NCI-H2081 (cell line): ENCODE data around the gene SP140.
"Not testable (repeated sequence)": the region's sequence is repeated elsewhere in the genome, so short reads cannot be mapped to it uniquely, and the experiment has no call there.

Source experiments
- DNase-seq, 2 experiments: peaks; one replicate each; lab custom pipeline; 2025; lab: John Stamatoyannopoulos, UW

SP140 gene

DNA sequence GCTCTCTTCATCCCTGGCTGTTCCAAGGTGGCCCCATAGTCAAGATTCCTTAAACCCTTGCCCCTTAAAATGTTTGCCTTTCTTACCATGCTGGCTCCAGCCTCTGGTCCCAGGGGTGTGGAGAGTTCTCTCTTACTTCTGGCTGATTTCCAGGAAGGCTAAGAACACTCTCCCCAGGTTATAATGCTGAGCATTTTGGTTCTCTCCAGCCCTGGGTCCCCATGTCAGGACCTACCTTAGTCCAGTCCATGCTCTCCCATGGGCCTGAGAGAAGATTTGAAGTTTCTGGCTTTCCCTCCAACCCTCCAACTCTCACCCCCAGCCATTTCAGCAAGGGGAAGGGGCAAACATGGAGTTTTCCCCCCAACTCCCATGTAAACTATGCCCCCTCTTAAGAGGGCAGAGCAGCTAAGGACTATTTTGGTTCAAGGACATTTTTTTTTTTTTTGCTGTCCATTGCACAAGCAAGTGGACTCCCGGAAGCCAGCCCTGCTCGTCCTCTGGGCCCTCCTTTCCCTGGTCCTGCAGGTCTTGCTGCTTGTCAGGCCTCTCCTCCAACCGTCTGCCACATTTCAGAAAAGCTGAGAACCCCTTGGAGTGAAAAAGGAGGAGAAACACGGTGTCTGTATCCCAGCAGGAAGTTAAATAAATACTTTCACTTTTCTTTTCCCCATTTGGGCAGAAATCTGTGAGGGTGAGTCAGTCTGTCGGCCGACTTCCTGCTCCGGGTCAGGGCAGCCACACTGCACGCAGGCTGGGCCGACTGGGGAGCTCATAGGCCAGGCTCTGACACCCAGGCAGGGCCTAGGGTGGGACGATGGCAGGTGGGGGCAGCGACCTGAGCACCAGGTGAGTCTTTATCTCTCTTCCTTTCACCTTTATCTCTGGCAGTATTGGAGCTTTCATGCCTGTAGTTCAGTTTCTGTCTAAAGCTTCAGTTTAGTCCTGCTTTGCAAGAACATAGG lies 101.2 kb downstream of the SP140 start, which contains the start of gene SP140L:
TSS of gene SP140L (plus strand) at position 741 of the 965 bp plus-strand sequence. CDS start at position 818, 77 bp downstream.
- no peak for DNase-seq

DNA sequence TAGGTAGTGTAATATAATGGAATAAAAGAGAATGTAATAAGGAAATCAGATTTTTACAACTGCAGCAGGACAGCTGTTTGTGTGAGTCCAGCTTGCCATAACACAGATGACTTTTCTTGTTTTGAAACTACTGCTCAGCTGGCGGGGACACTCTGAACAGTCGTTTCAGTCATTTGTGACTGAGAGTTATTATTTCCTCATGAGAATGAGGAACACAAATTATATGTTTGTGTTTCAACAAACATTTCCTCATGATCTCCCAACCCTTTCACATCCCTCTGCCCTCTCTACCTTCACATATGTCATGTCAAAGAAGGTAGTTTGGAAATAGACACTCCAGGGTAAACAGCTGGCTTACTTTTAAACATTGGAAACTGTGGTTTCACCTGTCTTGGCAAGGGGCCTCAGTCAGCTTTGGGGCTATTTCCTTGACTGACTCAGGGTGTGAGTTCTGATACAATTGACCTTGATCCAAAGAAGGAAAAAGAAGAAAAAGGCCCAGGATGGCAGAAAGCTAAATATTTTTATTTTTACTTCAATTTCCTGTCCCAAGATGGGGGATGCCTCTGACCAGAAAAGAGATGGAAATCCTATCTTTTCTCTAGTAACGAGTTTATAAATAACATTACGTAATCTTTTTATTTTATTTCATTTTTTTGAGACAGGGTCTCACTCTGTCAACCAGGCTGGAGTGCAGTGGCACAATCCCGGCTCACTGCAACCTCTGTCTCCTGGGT lies 102.0 kb downstream of the SP140 start:
- peak; percentile 35 to 81 for DNase-seq

DNA sequence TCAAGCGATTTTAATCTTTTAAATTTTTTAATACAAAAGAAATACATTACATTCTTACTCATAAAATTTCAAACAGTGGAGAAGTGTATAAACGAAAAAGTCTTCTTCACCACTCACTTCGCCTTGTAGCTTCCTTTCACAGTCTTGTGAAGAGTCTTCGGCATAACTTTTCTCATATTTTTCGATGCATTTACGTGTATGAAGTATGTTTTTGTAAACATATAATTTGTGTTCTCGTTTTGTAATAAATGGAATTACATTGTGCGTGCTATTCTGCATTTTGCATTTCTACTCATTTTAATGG lies 102.6 kb downstream of the SP140 start:
- no peak for DNase-seq

DNA sequence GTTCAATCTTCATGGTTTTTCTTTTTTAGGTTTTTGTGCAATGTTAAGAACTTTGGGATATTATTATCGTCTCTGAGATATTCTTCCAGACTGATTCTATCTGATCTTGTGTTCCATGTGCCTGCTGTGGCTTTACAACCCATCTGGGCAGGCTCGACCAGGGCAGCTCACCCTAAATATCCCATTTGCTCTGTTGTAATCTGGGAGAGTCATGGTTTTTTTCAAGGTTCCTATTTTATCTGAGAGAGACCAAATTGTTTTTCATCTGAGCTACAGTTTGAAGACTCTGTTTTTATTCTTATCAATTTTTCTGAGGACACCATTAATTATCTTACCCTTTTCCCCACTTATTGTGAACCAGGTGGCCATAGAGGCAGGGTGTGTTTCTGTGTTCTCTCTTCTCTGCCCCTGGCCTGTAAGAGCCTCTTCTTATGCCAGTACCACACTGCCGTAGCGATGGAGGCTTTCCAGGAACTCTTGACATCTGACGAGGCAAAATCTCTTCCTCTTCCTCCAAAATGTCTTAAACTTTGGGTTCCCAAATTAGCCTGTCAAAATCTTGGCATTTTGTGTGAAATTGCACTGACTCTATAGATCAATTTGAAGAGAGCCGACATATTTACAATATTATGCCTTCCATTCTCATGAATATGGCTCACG lies 104.5 kb downstream of the SP140 start:
- no peak for DNase-seq

DNA sequence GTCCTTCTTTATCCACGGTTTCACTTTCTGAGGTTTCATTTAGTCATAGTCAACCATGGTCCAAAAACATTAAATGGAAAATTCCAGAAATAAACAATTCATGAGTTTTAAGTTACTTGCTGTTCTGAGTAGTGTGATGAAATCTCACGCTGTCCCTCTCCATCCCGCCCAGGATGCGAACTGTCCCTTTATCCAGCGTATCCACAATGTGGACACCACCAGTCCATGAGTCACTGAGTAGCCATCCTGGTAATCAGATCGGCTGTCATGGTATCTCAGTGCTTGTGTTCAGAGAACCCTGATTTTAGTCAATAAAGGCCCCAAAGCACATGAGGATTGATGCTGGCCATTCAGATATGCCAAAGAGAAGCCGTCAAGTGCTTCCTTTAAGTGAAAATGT lies 105.2 kb downstream of the SP140 start:
- DNase-seq: no peak

DNA sequence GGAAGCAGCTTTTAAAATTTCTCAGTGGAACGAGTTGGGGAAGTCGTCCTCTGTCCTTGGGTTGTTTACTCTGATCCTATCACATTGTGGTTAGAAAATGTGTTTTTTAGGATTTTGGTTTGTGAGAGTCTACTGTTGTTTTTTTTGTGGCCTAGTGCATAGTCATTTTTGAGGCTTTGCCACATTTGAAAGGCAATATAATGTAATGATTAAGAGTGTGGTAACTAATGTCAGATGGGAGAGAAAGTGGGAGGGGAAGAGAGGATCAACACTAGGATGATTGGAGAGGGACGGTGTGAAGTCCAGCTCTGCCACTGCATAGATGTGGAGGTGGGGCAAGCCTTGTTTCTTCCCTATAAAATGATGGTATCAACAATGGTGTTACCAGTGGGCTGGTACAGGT lies 109.9 kb downstream of the SP140 start:
- DNase-seq: no peak

DNA sequence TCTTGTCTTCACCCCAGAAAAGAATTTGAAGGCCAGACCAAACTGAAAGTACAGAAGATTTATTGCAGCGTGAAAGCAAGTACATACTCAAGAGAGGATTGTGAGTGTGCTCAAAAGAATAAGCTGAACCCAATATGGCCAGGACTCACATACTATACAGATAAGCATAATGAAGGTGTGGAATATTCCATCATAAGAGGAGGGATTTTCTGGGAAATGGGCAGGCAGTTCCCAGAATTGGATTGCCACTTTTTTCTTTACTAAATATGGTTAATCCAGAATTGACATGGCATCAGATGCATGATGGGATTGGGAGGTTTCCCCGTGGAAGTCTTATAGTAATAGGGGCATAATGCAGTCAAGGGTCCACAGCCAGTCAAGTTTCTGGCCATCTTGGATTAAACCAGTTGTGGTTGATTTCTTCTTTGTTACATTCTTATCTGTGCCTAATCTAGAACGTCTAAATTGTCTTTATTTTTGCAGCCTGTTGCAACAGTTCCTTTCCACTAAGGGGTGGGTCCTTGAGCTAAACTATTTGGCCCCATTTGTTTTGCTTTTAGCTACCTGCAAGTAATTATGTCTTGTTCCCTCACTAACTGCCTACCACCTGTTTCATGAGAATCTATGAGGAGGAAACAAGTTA lies 110.4 kb downstream of the SP140 start:
- DNase-seq: no peak

DNA sequence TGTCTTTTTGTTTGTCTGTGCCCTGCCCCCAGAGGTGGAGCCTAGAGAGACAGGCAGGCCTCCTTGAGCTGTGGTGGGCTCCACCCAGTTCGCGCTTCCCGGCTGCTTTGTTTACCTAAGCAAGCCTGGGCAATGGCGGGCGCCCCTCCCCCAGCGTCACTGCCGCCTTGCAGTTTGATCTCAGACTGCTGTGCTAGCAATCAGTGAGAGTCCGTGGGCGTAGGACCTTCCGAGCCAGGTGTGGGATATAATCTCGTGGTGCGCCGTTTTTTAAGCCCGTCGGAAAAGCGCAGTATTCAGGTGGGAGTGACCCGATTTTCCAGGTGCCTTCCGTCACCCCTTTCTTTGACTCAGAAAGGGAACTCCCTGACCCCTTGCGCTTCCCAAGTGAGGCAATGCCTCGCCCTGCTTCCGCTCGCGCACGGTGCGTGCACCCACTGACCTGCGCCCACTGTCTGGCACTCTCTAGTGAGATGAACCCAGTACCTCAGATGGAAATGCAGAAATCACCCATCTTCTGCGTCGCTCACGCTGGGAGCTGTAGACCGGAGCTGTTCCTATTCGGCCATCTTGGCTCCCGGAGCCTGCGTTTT lies 116.5 kb downstream of the SP140 start:
- not testable (repeated sequence) for DNase-seq

DNA sequence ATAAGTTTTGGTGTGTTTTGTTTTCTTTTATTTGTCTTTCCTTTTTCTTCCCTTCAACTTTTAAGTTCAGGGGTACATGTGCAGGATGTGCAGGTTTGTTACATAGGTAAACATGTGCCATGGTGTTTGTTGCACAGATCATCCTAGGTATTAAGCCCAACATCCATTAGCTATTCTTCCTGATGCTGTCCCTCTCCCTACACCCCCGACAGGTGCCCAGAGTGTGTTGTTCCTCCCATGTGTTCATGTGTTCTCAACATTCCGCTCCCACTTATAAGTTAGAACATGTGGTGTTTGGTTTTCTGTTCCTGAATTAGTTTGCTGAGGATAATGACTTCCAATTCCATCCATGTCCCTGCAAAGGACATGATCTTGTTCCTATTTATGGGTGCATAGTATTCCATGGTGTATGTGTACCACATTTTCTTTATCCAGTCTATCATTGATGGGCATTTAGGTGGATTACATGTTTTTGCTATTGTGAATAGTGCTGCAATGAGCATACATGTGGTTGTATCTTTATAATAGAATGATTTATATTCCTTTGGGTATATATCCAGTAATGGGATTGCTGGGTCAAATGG lies 117.6 kb downstream of the SP140 start:
- not testable (repeated sequence) for DNase-seq

DNA sequence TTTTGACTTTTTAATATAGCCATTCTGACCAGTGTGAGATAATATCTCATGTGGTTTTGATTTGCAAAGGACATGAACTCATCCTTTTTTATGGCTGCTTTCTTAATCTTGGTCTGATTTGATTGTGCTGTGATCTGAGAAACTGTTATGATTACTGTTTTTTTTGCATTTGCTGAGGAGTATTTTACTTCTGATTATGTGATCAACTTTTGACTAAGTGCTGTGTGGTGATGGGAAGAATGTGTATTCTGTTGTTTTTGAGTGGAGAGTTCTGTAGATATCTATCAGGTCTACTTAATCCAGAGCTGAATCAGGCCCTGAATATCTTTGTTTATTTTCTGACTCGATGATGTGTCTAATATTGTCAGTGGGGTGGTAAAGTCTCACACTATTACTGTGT lies 118.2 kb downstream of the SP140 start:
- no peak for DNase-seq

DNA sequence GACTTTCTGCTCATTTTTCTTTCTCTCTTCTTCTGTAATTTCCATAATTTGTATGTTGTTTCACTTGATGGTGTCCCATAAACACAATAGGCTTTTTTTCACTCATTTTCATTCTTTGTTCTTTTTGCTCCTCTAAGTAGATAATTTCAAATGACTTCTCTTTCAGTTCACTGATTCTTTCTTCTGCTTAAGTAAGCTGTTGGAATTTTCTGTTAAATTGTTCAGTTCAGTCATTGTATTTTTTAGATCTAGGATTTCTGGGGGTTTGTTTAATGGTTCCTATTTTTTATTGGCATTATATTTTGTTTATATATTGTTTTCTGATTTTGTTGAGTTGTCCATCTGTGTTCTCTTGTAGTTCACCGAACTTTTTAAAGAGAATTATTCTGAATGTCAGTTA lies 120.9 kb downstream of the SP140 start:
- DNase-seq: no peak

DNA sequence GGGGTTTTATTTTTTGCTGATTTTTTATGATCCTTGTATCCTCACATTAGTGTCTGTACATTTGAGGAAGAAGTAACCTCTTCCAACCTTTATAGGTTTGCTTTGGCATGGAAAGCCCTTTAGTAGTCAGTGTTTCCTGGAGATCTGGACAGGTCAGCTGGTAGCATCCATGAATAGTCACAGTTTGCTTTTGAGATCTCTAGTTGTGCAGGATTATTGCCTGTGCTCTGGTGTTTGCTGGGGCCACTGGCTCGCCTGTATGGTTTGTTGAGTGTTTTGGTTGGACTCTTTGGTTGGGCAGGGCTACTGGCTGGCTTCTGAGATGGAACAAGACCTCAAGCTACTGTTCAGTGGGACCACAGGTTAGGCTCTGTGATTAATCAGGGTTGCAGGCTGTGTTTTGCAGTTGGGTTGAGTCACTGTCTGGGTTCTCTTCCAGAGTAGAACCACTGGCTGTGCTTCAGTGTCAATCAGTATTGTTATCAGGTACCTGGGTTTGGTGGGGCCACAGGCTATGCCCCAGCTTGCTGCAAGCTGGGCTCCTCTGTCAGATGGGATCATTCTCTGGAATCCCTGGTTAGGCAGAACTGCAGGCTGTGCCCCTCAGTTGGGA lies 121.5 kb downstream of the SP140 start:
- DNase-seq: no peak

DNA sequence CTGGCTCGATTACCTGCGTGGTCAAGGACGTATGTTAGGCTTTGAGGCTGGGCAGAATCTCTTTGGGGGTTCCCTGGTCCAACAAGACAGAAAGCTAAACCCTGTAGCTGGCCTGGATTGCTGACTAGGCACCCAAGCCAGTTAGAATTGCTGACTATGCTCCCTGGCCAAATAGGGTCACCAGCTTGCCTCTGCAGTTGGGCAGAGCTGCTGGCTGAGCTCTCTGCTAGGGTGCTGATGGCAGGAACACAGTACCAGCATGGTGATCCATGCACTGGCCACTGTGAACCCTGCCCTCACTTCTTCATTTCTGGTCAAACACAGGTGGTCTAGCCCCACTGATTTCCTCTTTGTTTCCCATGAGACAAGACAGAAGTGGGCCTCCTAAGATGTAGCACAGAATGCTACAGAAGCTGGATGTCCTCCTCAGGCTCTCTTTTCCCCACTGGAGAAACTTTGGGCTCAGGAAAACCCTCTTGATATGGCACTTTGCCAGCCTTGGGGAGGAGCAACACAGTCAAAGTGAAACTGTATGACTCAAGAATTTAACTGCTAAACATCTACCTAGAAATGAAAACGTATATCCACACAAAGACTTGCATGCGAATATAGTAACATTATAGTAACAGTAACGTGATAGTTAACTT lies 122.2 kb downstream of the SP140 start:
- DNase-seq: no peak

DNA sequence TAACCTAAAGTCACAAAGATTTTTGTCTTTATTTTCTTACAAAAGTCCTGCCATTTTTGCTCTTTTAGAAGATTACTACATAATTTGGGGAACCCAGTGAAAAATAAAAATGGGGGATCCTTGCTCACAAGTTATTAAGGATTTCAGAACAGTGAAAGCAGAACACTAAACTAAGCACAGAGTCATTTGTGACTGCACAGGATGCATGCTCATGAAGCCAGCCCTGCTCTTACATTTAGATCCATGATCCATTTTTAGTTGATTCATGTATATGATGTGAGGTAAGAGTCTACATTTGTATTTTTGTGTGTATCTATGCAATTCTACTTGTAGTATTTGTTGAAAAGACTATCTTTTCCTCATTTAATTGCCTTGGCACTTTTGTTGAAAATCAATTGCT lies 123.3 kb downstream of the SP140 start:
- DNase-seq: no peak

DNA sequence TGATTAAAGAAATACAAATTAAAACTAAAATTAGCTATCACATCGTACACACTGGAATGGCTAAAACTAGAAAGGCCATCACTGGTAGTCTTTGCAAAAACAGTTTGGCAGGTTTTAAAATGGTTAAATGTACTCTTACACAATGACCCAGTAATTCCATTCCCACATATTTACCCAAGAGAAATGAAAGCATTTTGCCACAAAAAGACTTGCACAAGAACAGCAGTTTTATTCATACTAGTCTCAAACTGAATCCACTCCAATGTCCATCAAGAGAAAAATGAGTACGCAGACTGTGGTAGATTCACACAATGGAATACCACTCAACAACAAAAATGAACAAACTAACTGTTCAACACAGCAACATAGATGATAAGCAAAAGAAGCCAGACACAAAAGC lies 130.5 kb downstream of the SP140 start:
- DNase-seq: no peak

DNA sequence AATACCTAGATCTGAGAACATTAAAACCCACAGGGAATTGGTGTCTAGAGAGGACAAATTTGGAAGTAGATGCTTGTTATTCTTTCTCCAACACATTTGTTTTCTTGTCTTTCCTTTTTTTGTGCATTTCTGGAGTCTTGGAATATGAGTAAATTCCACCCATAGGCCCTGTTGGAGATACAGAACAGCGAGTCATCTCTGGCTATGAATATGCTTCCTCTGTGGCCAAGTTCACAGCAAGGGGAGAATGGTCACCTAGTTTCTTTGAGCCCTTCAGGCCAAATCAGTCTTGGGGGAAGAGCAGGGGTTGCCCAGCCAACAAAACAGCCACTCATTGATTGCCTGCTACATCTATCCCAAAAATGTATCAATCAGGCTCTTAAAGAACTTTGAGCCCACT lies 132.8 kb downstream of the SP140 start:
- no peak for DNase-seq

DNA sequence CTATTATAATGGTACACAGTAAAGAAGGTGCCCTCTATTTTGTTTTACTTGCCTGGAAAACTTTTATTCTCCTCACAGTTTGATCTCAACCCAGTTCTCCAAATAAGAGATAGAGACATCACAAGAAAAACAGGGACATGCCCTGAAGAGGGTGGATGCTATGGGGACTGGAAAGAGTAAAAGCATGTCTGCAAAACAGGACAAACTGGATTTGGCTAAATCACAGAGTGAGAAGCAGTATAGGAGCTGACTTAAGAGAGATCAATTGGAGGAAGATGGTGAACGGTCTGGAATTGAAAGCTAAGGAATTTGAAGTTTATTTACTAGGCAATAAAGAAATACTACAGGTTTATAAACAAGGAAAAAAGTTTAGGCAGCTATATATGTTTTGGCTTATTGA lies 134.5 kb downstream of the SP140 start:
- DNase-seq: no peak

DNA sequence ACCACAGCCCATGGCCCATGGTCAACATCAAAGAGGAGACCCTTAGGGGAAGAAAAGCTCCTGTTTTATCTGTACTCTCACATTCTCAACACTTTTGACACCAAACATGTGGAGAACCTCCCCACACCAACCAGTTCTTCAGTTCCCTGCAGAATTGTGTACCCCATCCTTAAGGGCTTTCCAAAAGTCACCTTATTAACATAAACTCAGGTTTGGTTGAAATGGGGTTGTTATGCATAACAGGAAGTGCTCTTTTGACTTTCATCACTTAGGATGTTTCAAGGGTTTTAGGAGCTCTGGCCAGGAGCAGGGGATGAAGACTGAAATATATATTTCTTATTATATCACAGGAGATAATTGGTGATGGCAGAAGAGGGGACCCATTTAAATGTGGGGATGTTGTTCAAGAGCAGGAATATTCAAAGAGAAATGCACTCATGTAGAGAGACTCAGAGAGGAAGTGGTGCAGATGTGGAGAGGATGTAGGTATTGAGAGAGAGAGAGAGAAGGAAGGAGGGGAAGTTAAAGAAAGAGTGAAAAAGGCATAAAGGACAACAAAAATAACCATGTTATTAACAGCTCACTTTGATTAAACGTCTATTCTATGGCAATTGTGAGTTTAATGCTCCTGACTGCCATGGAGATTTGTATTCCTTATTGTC lies 136.6 kb downstream of the SP140 start:
- no peak for DNase-seq
